Right cardiac atrium (tissue), 5 donors: ENCODE measurements around the gene OSBPL3. TPM values are rescaled to one million over a fixed set of nuclear protein-coding genes. Genes with fewer than 3 reads are reported as not detected.

Source experiments
- ATAC-seq, 2 donors: fragments of 200-7000 bp; cut with Tn5 transposase; one replicate each; pipeline versions ENCODE4 v1.8.0 to v1.9.1; 2020; ENCODE audit warnings: moderate library complexity in 2 of 2, mild to moderate bottlenecking in 1 of 2
- DNase-seq, 3 donors: peaks; one replicate each; pipeline ENCODE4 v3.0.0-alpha.2; 2020
- H3K27ac ChIP-seq: one replicate; pipeline ENCODE4 v1.5.1; 2013; ENCODE audit warnings: mild to moderate bottlenecking, low read length, control low read depth, moderate library complexity
- H3K27me3 ChIP-seq: one replicate; pipeline ENCODE4 v1.6.1; 2013; ENCODE audit not compliant: control insufficient read depth, insufficient read depth
- H3K4me1 ChIP-seq: one replicate; pipeline ENCODE4 v1.6.1; 2013; ENCODE audit warnings: low read length; ENCODE audit not compliant: control insufficient read depth, insufficient read depth
- H3K4me3 ChIP-seq: one replicate; pipeline ENCODE4 v1.5.1; 2013; ENCODE audit warnings: low read length, control low read depth
- H3K9me3 ChIP-seq: one replicate; pipeline ENCODE4 v1.6.1; 2013; ENCODE audit warnings: low read length; ENCODE audit not compliant: control insufficient read depth
- WGBS: extraction: QIAGEN DNeasy Blood & Tissue Kit; methylation state at CpG from one replicate; pipeline ENCODE4 v1.1.7; 2013; 5-methylcytosine and 5-hydroxymethylcytosine counted together
- intact Hi-C, 4 donors: fragments of 100-400 bp; cut with DNase I; formaldehyde crosslinking; loops; one replicate each; pipeline versions ENCODE4 v1.11.0 to v1.14.0; 2022 to 2023
- polyA plus RNA-seq: library from polyadenylated mRNA; stranded (reverse); fragments of 200-250 nt; gene quantifications from one replicate; pipeline ENCODE4 v1.2.3, GENCODE V29; 2013
- total RNA-seq, 4 donors: library from RNA; stranded (reverse); fragmentation: NEBNext Ultra II Directional; extraction: Animal tissue kit (Norgen Biotek cat#: 25700); gene quantifications; one replicate each; pipeline ENCODE4 v1.2.1, GENCODE V29; 2021
- donor health status: healthy with polysubstance abuse.
- donor health status: DM: no; HTN: yes; CAD: no.
- donor health status: DM: no; HTN: no; CAD: no.
- donor health status: DM: no; HTN: yes; CAD: no; lungs with severe emphysema.
- donor health status: DM: yes; HTN: yes; CAD: no.

OSBPL3 gene
- total and polyA plus RNA-seq, 5 donors: 3.2 to 12.9 (median 9.7) TPM

DNA sequence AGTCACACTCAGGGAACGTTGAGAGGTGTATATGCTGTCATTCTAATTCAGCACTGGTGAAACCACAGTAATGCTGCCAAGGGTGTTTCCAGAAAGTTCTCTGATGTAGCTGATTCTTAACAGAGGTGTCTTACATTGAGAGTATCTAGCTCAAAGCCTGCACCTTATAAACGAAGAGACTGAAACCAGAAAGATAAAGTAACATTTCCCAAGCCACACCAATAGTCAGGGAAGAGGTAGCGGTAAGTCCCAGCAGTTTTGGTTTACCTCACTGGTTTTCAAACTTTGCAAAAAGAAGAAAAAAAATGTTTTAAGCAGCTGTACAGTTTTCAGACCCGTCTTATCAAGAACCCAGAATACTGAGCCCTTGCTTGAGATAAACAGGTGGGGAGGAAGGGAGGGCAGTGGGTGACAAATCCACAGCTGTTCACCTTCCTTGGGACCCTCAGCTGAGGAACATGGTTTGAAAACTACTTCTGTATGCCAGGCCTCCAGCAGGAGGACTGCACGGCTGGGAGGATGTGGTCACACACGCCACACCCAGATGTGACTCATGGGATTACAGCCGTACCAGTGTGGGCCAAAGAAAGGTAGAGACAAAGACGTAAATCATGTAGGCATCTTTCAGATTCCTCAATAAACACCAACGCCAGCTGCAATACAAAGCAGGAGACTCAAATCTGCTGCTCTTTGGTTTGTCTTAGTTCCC is 158.8 kb downstream of the OSBPL3 start:
- H3K9me3 ChIP-seq: no peaks in the 10 kb centered on the region
- no peaks in the 10 kb centered on the region for H3K27me3 ChIP-seq
- H3K4me3 ChIP-seq: no peak overlapping the region
- DNase-seq (peak in 2 of 3 donors; percentile 64), ATAC-seq (peak; percentile 73 to 88)
- intact Hi-C loops: loop anchor here (5.0 to 10.0 kb wide), 4 partner anchors 94 to 251 kb away; partner anchors contain the start of gene OSBPL3 (in 2 of the 4)
- no peak overlapping the region for H3K27ac ChIP-seq
- peaks cover 7% of the 10 kb centered on the region for H3K4me1 ChIP-seq
- 46% methylated on average over 9 of the region's 9 CpGs for WGBS

DNA sequence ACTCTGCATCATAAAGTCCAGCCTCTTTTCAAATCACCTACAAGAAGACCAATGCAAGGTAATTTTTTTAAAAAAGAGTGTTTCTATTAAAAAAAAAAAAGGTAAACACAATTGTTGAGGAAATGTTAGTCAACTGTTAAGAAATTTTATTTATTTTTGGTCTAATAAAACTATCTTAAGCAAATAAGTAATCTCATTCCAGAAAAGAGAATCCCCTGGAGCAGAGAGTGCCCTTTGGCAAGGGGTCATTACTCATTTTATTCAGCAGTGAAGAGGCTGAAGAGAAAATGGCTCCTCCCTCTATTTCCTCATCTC is 159.3 kb downstream of the OSBPL3 start:
- H3K27ac ChIP-seq: no peak overlapping the region
- no peaks in the 10 kb centered on the region for H3K27me3 ChIP-seq
- ATAC-seq (no peak), DNase-seq (no peak)
- no peak overlapping the region for H3K4me3 ChIP-seq
- H3K9me3 ChIP-seq: no peaks in the 10 kb centered on the region
- H3K4me1 ChIP-seq: peaks cover 5% of the 10 kb centered on the region
- intact Hi-C loops: loop anchor here (5.0 to 10.0 kb wide), 4 partner anchors 94 to 252 kb away; partner anchors contain the start of gene OSBPL3 (in 2 of the 4)

DNA sequence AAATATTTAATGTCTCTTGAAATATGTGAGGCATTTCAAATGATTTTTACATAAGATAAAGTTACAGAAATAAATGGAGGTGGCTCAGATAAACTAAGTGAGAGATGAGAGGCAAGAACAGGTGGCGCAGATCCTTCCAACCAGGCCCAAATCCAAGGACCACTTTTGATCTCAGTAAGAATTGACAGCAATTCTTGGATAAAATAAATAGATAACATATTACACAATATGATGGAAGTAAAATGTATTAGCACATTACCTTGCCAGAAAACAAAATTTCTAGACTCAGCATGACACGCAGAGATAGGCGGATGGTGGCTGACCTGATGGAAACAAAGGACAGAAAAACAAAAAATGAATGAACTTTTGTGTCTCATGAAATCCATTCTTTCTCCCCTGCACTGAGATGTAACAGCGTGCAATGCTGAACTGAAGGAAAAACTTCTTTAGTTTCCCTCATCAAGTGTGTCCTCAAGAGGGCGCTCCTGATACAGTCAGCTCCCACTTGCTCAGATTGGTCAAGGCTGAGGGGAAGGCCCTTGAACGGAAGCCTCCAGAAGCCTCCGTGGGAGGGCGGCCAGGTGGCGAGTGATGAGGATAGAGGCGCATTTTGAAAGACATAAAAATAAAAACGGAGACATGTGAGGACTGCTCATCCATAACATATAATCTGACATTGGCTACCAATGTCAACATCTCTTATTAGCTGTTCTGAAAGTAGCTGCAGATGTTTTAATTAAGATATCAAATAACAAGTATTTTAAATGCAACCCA is 159.9 kb downstream of the OSBPL3 start:
- ATAC-seq: peak; percentile 88 to 92

DNA sequence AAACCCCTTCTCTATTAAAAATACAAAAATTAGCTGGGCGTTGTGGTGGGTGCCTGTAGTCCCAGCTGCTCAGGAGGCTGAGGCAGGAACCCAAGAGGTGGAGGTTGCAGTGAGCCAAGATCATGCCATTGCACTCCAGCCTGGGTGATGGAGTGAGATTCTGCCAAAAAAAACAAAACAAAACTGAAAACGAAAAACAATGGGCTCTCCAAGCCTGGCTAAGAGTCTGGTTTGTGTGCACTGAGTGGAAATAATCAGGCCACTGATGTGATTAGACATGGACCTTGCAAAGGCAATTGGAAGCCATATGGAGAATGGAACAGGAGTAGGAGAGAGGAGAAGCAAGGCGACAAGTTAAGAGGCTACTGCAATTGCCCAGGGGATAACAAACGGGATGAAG is 162.6 kb downstream of the OSBPL3 start:
- intact Hi-C loops: loop anchor here in 2 of 4 donors (2.0 to 10.0 kb wide), 4 partner anchors 250 to 277 kb away; no protein-coding TSS in a partner anchor
- Histone ChIP-seq H3K4me3 (no peak overlapping the region), H3K4me1 (no peaks in the 10 kb centered on the region), H3K27ac (no peak overlapping the region), H3K9me3 (no peaks in the 10 kb centered on the region), H3K27me3 (no peaks in the 10 kb centered on the region)
- DNase-seq: no peak
- WGBS: 82% methylated on average over 4 of the region's 4 CpGs
- no peak for ATAC-seq

More for the DNA sequence above, 159.9 kb downstream of the OSBPL3 start:
- H3K27me3 ChIP-seq: no peaks in the 10 kb centered on the region
- H3K27ac ChIP-seq: no peak overlapping the region
- H3K4me3 ChIP-seq: no peak overlapping the region
- DNase-seq: peak; percentile 76 to 87 (median 85)
- intact Hi-C loops: loop anchor here (5.0 to 10.0 kb wide), 7 partner anchors 95 to 275 kb away; partner anchors contain the start of gene OSBPL3 (in 2 of the 4)
- H3K9me3 ChIP-seq: no peaks in the 10 kb centered on the region
- 15% methylated on average over 11 of the region's 11 CpGs for WGBS
- H3K4me1 ChIP-seq: peaks cover 5% of the 10 kb centered on the region

DNA sequence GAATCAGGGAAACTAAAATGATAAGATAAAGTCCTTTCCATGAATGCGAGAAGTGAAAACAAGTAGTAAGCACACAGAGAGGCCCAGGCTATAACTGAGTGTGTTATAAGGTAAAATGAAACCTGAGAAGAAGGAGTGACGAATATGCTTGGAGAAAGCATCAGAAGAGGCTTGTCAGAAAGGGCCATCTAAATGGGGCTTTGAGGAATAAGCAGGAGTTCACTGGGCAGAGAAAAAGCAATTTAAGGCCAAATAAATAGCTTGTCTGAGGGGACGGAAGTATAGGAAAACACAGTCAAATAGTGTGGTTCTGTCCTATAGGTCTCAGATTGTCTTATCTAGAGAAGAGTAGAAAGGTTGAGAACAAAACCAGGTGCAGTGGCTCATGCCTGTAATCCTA is 163.1 kb downstream of the OSBPL3 start:
- intact Hi-C loops: loop anchor here in 2 of 4 donors (2.0 to 10.0 kb wide), 4 partner anchors 250 to 278 kb away; no protein-coding TSS in a partner anchor
- WGBS: 95% methylated on average over 3 of the region's 3 CpGs

DNA sequence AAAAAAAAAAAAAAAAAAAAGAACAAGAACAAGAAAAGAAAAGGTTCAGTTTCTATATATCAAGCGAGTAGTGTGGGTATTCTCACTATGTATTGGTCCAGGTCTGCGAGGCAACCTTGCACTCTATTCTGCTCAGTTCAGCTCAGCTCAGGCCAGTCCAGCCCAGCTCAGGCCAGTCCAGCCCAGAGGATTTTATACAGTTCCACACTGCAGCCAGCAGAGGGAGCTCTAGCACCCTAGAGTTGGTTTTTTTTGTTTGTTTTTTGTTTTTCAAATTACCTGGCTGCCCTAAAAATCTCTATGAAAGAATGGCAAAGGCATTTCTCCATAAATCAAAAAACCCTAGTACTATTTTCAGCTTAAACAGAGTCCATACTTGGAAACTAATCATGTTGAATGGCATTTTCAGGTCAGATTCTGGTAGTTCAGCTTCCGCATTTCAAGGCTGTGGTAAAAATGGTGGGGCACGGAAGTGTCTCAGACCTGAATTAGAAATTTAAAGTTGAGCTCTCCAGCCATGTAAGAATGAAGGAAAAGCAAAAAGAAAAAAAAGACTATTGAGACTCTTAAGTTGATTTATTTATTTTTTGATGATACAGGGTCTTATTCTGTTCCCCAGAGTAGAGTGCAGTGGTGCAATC is 167.6 kb downstream of the OSBPL3 start:
- Histone ChIP-seq H3K4me1 (no peaks in the 10 kb centered on the region), H3K9me3 (no peaks in the 10 kb centered on the region), H3K4me3 (no peak overlapping the region), H3K27ac (no peak overlapping the region), H3K27me3 (no peaks in the 10 kb centered on the region)
- WGBS: 59% methylated on average over 4 of the region's 4 CpGs
- DNase-seq: peak; percentile 35 to 71 (median 63)
- intact Hi-C loops: loop anchor here in 2 of 4 donors (5.0 to 10.0 kb wide), 2 partner anchors 280 to 282 kb away; no protein-coding TSS in a partner anchor
- peak; percentile 83 to 86 for ATAC-seq

More for the DNA sequence above, 163.1 kb downstream of the OSBPL3 start:
- H3K4me1 ChIP-seq: no peaks in the 10 kb centered on the region
- no peak overlapping the region for H3K27ac ChIP-seq
- ATAC-seq (no peak), DNase-seq (no peak)
- no peaks in the 10 kb centered on the region for H3K27me3 ChIP-seq
- H3K4me3 ChIP-seq: no peak overlapping the region
- H3K9me3 ChIP-seq: no peaks in the 10 kb centered on the region

DNA sequence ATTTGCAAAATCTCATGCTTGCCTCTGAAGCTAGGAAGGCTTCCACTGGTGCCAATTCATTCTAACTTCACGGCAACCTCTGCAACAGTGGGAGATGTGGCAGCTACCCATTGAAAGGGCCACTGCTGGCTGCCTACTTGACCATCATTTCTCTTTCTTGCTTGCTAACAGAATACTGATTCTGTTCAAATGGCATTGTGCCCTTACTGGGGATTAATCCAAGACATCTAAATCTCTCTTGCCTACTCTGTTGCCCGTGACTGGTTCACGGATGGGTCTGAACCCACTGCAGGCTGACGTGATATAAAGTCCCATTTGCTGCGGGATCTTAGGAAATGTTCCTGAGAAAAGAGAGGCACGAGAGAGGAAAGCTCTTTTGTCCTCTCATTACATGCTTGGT is 171.5 kb downstream of the OSBPL3 start:
- no peak overlapping the region for H3K27ac ChIP-seq
- WGBS: 87% methylated on average over 6 of the region's 6 CpGs
- no peaks in the 10 kb centered on the region for H3K4me1 ChIP-seq
- DNase-seq (no peak), ATAC-seq (no peak)
- no peaks in the 10 kb centered on the region for H3K27me3 ChIP-seq
- no peak overlapping the region for H3K4me3 ChIP-seq
- intact Hi-C loops: no loop called here
- H3K9me3 ChIP-seq: no peaks in the 10 kb centered on the region

DNA sequence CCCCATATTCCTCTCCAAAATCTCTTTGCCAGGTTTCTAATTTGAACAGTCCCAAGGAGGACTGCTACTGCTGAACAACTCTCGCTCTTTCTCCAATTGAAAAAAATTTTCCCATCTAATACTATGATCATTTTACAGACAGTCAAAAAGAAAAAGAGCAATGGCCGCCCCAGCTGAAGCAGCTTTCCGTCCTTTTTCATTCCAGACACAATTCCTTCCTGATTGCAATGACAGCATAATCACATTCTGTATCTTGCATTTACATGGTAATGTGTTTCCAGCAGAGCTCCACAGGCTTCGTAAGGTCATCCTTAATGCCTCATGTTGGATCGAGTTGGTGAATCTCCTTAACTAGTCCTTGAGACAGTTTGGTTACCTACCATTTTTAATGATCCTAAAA is 177.7 kb downstream of the OSBPL3 start:
- intact Hi-C loops: no loop called here
- DNase-seq (no peak), ATAC-seq (no peak)
- Histone ChIP-seq H3K4me3 (no peak overlapping the region), H3K9me3 (no peaks in the 10 kb centered on the region), H3K27ac (no peak overlapping the region), H3K27me3 (no peaks in the 10 kb centered on the region), H3K4me1 (no peaks in the 10 kb centered on the region)
- 94% methylated on average over 5 of the region's 5 CpGs for WGBS

DNA sequence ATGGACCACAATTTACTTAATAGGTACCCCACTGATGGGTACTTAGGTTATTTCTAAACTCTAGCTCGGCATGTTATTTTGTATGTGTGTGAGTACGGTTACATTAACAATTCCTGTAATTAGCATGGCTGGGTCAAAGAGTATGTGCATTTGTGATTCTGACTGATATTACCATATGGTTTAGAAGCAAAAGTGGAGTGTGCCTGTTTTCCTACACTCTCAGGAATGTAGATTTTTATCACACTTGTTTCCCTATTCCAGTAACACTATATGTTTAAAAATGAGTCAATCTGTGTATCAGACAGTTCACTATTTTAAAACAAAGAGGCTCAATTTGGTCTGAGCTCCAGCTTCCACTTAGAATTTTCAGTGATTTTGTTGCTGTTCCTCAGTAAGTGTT is 178.1 kb downstream of the OSBPL3 start:
- 97% methylated on average over 2 of the region's 2 CpGs for WGBS
- no peak overlapping the region for H3K27ac ChIP-seq
- no peak overlapping the region for H3K4me3 ChIP-seq

DNA sequence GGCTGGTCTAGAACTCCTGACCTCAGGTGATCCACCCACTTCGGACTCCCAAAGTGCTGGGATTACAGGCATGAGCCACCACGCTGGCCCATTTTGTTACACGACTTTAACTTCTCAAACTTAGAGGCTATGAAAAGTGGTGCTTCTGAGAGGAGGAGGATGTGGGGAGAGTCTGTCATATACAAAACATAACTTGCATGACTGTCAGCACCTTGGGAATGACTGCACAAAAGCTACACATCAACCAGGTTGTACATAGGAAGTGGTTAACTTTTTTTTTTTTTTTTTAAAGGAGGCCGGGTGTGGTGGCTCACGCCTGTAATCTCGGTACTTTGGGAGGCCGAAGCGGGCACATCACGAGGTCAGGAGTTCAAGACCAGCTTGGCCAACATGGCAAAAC is 179.3 kb downstream of the OSBPL3 start:
- WGBS: 95% methylated on average over 9 of the region's 9 CpGs
- Histone ChIP-seq H3K27ac (no peak overlapping the region), H3K27me3 (no peaks in the 10 kb centered on the region), H3K4me1 (no peaks in the 10 kb centered on the region), H3K9me3 (no peaks in the 10 kb centered on the region), H3K4me3 (no peak overlapping the region)
- intact Hi-C loops: no loop called here
- no peak for DNase-seq
- ATAC-seq: no peak

More for the DNA sequence above, 178.1 kb downstream of the OSBPL3 start:
- no peaks in the 10 kb centered on the region for H3K27me3 ChIP-seq
- H3K4me1 ChIP-seq: no peaks in the 10 kb centered on the region
- no peaks in the 10 kb centered on the region for H3K9me3 ChIP-seq
- no peak for ATAC-seq
- intact Hi-C loops: no loop called here
- no peak for DNase-seq

DNA sequence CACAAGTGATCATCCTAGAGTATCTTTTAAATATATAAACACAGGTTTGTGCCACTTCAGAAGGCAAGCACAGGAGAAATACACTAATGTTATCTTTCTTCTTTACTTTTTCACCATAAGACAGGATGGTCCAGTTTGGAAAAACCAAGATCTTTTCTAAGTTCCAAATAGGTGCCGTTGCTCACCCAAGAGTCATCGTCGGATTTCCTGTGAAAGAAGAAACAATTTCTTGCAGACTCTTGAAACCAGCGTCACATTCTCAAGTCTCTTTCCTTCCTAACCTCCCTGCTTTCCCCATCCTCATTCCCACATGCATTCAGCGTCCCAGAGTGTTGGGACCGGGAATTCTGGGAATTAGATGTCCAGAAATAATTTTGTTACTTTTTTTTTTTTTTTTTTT is 179.9 kb downstream of the OSBPL3 start:
- no peak for DNase-seq
- Histone ChIP-seq H3K27me3 (no peaks in the 10 kb centered on the region), H3K9me3 (no peaks in the 10 kb centered on the region), H3K4me1 (no peaks in the 10 kb centered on the region), H3K27ac (no peak overlapping the region), H3K4me3 (no peak overlapping the region)
- no peak for ATAC-seq
- WGBS: 96% methylated on average over 6 of the region's 6 CpGs
- intact Hi-C loops: no loop called here
